Stomach (tissue), 9 donors: ENCODE data around the gene ACTA1. TPM values are rescaled to one million over a fixed set of nuclear protein-coding genes. Genes with fewer than 3 reads are reported as not detected.

Experiments
- DNase-seq, 2 donors: peaks; one replicate each; pipeline versions ENCODE4 v3.0.0 to v3.0.0-alpha.2; 2013 to 2019
- H3K27ac ChIP-seq, 5 donors: fragments of 200-600 bp in 4 of 5; sonication (generic) in 4 of 5; one replicate each; pipeline ENCODE4 v1.5.1; 2013 to 2019; ENCODE audit warnings: mild to moderate bottlenecking in 1 of 5, moderate library complexity in 1 of 5
- H3K27me3 ChIP-seq, 3 donors: fragments of 200-600 bp; sonication (generic); one replicate each; pipeline ENCODE4 v1.5.1; 2017 to 2019; ENCODE audit warnings: mixed run types in 1 of 3
- H3K36me3 ChIP-seq, 4 donors: fragments of 200-600 bp; sonication (generic); 1 replicate in 3 of 4; 2 replicates in 1 of 4; pipeline ENCODE4 v1.5.1; 2016 to 2019
- H3K4me1 ChIP-seq, 4 donors: fragments of 200-600 bp; sonication (generic); one replicate each; pipeline ENCODE4 v1.5.1; 2016 to 2019
- H3K4me3 ChIP-seq, 4 donors: fragments of 200-600 bp; sonication (generic) in 3 of 4; one replicate each; pipeline ENCODE4 v1.5.1; 2016 to 2019; ENCODE audit warnings: mild to moderate bottlenecking in 1 of 4
- H3K9me3 ChIP-seq, 4 donors: fragments of 200-600 bp; sonication (generic); one replicate each; pipeline ENCODE4 v1.5.1; 2016 to 2019
- EP300 ChIP-seq: sonication (generic); formaldehyde crosslinking; IDR thresholded peaks from one replicate; pipeline ENCODE4 v1.6.1; 2017; ENCODE audit warnings: antibody characterized with exemption
- POLR2A ChIP-seq, 4 donors: fragments of 450-650 bp; IDR thresholded peaks; one replicate each; pipeline ENCODE4 v1.6.1; 2016; ENCODE audit warnings: antibody characterized with exemption in 4 of 4, control low read depth in 2 of 4, mild to moderate bottlenecking in 1 of 4, moderate library complexity in 1 of 4
- POLR2AphosphoS5 ChIP-seq, 3 donors: sonication (generic); formaldehyde crosslinking; IDR thresholded peaks; one replicate each; pipeline ENCODE4 v1.6.1; 2016; ENCODE audit warnings: antibody characterized with exemption in 3 of 3
- WGBS, 5 donors: extraction: QIAGEN DNeasy Blood & Tissue Kit in 3 of 5; methylation state at CpG; one replicate each; pipeline versions ENCODE4 v1.1.5 to v1.1.7; 2013 to 2018; 5-methylcytosine and 5-hydroxymethylcytosine counted together
- intact Hi-C: fragments of 100-400 bp; cut with DNase I; formaldehyde crosslinking; loops from one replicate; pipeline ENCODE4 v1.15.1; 2023; ENCODE audit warnings: low total_unique reads
- polyA plus RNA-seq, 3 donors: library from polyadenylated mRNA; stranded (reverse); fragments of 200-250 nt; gene quantifications; one replicate each; pipeline ENCODE4 v1.2.3, GENCODE V29; 2013
- total RNA-seq, 5 donors: library from RNA; depleted of rRNA; stranded (reverse); fragments of >200 nt; gene quantifications; one replicate each; pipeline versions ENCODE4 v1.1.0 to v1.2.3, GENCODE V29; 2014 to 2016
- TF ChIP-seq, protein P1 (sequence below), 7 experiments: fragments of 450-650 bp in 4 of 7; fragments of 200-600 bp in 3 of 7; sonication (generic) in 3 of 7; IDR thresholded peaks; one replicate each; pipeline ENCODE4 v1.5.1; 2016 to 2019; ENCODE audit warnings: antibody characterized with exemption in 7 of 7, control low read depth in 2 of 7, mild to moderate bottlenecking in 1 of 7
- donor health status: healthy with polysubstance abuse.
- donor health status: Bipolar disorder and iron deficiency.
- donor health status: healthy.

The ACTA1 gene
- total and polyA plus RNA-seq, 8 donors, result 0.37 to 43.8 (median 2.4) TPM; not detected in 3

- no peak overlapping the region for H3K4me3 ChIP-seq
- TF ChIP-seq, protein P1, sequence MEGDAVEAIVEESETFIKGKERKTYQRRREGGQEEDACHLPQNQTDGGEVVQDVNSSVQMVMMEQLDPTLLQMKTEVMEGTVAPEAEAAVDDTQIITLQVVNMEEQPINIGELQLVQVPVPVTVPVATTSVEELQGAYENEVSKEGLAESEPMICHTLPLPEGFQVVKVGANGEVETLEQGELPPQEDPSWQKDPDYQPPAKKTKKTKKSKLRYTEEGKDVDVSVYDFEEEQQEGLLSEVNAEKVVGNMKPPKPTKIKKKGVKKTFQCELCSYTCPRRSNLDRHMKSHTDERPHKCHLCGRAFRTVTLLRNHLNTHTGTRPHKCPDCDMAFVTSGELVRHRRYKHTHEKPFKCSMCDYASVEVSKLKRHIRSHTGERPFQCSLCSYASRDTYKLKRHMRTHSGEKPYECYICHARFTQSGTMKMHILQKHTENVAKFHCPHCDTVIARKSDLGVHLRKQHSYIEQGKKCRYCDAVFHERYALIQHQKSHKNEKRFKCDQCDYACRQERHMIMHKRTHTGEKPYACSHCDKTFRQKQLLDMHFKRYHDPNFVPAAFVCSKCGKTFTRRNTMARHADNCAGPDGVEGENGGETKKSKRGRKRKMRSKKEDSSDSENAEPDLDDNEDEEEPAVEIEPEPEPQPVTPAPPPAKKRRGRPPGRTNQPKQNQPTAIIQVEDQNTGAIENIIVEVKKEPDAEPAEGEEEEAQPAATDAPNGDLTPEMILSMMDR (IDR thresholded peaks at IDR 0.05), result no peak
- TF ChIP-seq EP300 (no peak), POLR2A (IDR thresholded peaks at IDR 0.05) (no peak), POLR2AphosphoS5 (IDR thresholded peaks at IDR 0.05) (no peak)
- H3K27ac ChIP-seq, result no peak overlapping the region
- H3K27me3 ChIP-seq, result peaks cover 0 to 21% (median under 1%) of the 10 kb centered on the region in 3 donors
- DNase-seq, result no peak
- no peaks in the 10 kb centered on the region for H3K4me1 ChIP-seq
- 60 to 67% (median 66%) methylated on average over 7 of the region's 7 CpGs for WGBS, 5 donors
- H3K36me3 ChIP-seq, result no peaks in the 10 kb centered on the region
- peaks cover 0 to 10% (median 0%) of the 10 kb centered on the region in 4 donors for H3K9me3 ChIP-seq
- intact Hi-C loops, result no loop called here
Measured at GRCh38 chr1:229388897-229389580, 44.9 kb downstream of the ACTA1 start.

DNA sequence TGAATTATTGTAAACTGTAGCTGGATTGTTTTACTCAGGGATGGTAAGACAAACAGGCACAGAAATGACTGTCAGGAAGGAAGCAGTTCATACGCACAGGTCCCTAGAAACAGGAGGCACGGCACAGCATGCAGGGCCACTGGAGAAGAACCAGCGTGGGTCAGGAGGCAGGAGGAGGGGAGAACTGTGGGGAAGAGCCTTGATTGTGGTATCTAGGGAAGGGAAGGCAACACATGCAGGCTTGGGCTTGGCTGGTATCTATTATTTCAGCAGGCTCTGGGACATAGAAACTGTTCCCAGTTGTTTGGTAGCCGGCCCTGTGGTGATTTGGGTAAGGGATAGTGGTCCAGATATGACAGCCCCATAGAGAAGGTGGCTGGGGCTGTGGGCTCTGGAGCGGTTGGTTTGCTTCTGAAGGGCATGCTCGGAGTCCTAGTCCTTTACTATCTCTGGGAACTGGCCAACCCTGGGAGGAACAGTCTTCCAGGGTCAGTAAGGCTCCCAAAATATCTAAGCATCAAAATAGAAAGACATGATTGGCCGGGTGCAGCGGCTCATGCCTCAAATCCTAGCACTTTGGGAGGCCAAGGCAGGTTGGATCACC is 47.9 kb downstream of the ACTA1 start:
- 64 to 72% (median 71%) methylated on average over 8 of the region's 8 CpGs for WGBS, 5 donors
- intact Hi-C loops, result no loop called here
- no peaks in the 10 kb centered on the region for H3K4me1 ChIP-seq

GRCh38 chr1:229384822-229385221 is 49.1 kb downstream of the ACTA1 start:
- no peak overlapping the region for H3K4me3 ChIP-seq
- TF ChIP-seq POLR2A (IDR thresholded peaks at IDR 0.05) (no peak), POLR2AphosphoS5 (IDR thresholded peaks at IDR 0.05) (no peak), EP300 (no peak)
- TF ChIP-seq, protein P1 (IDR thresholded peaks at IDR 0.05), result no peak
- peaks cover 0 to 1% (median 0%) of the 10 kb centered on the region in 4 donors for H3K9me3 ChIP-seq
- DNase-seq, result no peak
- intact Hi-C loops, result no loop called here
- H3K27ac ChIP-seq, result no peak overlapping the region
- WGBS, 5 donors, result 90 to 92% (median 91%) methylated on average over 7 of the region's 7 CpGs
- H3K4me1 ChIP-seq, result no peaks in the 10 kb centered on the region
- H3K27me3 ChIP-seq, result peaks cover 0 to 25% (median 0%) of the 10 kb centered on the region in 3 donors
- no peaks in the 10 kb centered on the region for H3K36me3 ChIP-seq

More for the DNA sequence above, 47.9 kb downstream of the ACTA1 start:
- H3K27ac ChIP-seq, result no peak overlapping the region
- H3K27me3 ChIP-seq, result peaks cover 0 to 29% (median 0%) of the 10 kb centered on the region in 3 donors
- TF ChIP-seq POLR2A (IDR thresholded peaks at IDR 0.05) (no peak), EP300 (no peak), POLR2AphosphoS5 (IDR thresholded peaks at IDR 0.05) (no peak)
- TF ChIP-seq, protein P1 (IDR thresholded peaks at IDR 0.05), result no peak
- no peaks in the 10 kb centered on the region for H3K36me3 ChIP-seq
- peaks cover 0 to 10% (median 0%) of the 10 kb centered on the region in 4 donors for H3K9me3 ChIP-seq
- no peak for DNase-seq
- H3K4me3 ChIP-seq, result no peak overlapping the region

DNA sequence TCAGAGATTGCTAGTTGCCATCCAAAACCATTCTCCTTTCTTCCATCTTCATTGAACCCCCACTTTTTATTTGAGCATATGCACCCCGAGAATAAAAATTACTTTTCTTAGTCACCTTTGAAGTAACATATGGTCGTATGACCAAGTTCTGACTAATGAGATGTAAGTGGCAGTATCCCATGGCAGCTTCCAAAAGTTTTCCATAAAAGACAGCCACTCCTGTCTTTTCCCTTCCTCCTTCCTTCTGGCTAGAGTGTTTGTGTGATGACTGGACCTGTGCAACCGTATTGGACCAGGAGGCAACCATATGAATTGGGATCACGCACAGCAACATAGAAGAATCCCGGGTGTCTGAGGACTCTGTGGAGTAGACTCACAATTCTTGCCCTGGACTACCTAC is 49.9 kb downstream of the ACTA1 start:
- intact Hi-C loops, result no loop called here
- no peak for DNase-seq
- Histone ChIP-seq H3K9me3 (no peaks in the 10 kb centered on the region), H3K27me3 (peaks cover 0 to 25% (median 0%) of the 10 kb centered on the region in 3 donors), H3K36me3 (no peaks in the 10 kb centered on the region), H3K4me1 (no peaks in the 10 kb centered on the region), H3K27ac (no peak overlapping the region), H3K4me3 (no peak overlapping the region)
- TF ChIP-seq EP300 (no peak), POLR2A (IDR thresholded peaks at IDR 0.05) (no peak), POLR2AphosphoS5 (IDR thresholded peaks at IDR 0.05) (no peak)
- TF ChIP-seq, protein P1 (IDR thresholded peaks at IDR 0.05), result no peak
- WGBS, 5 donors, result 92 to 95% (median 94%) methylated on average over 5 of the region's 5 CpGs
